A673 (cell line): ENCODE results near the gene WWTR1.

Source experiments
- EZH2 ChIP-seq: fragments of 200-600 bp; sonication (generic); IDR thresholded peaks from 2 replicates; pipeline ENCODE4 v1.6.1; 2017; ENCODE audit warnings: borderline replicate concordance, low read depth, mild to moderate bottlenecking, mixed read lengths, antibody characterized with exemption, low read length; ENCODE audit not compliant: poor library complexity, severe bottlenecking
- TF ChIP-seq, protein P1 (sequence below): fragments of 300-800, 200-600 bp; sonication (generic); conservative IDR thresholded peaks from 2 replicates; pipeline ENCODE4 v1.5.1; 2017; ENCODE audit warnings: low read depth, mild to moderate bottlenecking, antibody characterized with exemption, low read length, moderate library complexity, mixed read lengths

DNA sequence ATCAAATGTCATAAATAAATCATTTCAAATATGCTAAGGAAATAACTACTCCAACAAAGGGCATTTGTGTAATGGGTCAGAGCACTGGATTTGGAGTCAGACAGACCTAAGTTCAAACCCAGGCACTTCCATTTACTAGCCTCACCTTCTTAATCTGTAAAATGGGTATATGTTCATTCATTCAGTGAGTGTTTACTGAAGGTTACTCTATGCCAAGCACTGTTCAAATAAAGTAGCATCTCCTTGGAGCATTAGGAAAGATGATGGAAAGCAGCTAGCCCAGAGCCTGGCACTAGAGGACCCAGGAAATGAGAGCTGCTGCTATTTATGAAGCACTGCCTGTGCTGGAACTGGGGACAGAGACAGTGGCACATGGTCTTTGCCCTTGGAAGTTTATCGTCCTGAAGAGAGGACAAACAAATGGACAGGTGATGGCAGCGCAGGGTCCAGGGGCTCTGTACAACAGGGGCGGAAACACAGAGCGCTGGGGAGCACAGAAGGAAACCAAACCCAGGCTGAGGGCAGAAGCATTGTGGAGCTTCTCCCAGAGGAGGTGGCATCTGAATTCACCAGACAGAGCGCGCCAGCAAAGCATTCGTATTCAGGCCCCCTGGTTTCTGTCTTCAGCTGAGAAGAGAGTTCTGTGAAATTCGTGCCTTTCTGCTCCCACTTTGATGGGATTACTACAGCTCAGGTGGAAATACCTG, 164.4 kb downstream of the WWTR1 start:
- TF ChIP-seq, protein P1, sequence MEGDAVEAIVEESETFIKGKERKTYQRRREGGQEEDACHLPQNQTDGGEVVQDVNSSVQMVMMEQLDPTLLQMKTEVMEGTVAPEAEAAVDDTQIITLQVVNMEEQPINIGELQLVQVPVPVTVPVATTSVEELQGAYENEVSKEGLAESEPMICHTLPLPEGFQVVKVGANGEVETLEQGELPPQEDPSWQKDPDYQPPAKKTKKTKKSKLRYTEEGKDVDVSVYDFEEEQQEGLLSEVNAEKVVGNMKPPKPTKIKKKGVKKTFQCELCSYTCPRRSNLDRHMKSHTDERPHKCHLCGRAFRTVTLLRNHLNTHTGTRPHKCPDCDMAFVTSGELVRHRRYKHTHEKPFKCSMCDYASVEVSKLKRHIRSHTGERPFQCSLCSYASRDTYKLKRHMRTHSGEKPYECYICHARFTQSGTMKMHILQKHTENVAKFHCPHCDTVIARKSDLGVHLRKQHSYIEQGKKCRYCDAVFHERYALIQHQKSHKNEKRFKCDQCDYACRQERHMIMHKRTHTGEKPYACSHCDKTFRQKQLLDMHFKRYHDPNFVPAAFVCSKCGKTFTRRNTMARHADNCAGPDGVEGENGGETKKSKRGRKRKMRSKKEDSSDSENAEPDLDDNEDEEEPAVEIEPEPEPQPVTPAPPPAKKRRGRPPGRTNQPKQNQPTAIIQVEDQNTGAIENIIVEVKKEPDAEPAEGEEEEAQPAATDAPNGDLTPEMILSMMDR, result no peak
- TF ChIP-seq EZH2, result no peak
